Astrocyte (in vitro differentiated cells and primary cell): Measurements from ENCODE around the gene CNP. TPM values are rescaled to one million over a fixed set of nuclear protein-coding genes. Genes with fewer than 3 reads are reported as not detected.

Source experiments
- DNase-seq: peaks from one replicate; pipeline ENCODE4 v3.0.0-alpha.2; 2010; ENCODE audit warnings: low read depth
- FAIRE-seq: peaks from 2 replicates; lab custom pipeline; 2011; peaks lifted over from hg19 to GRCh38; lab: Jason Lieb, UNC
- H2AFZ ChIP-seq: 2 replicates; pipeline ENCODE4 v1.6.0; 2012; ENCODE audit warnings: low read depth, low read length, inconsistent platforms
- H3K27ac ChIP-seq: 2 replicates; pipeline ENCODE4 v1.5.1; 2011; ENCODE audit warnings: low read depth, low read length, inconsistent platforms
- H3K27me3 ChIP-seq: 2 replicates; pipeline ENCODE4 v1.6.0; 2011; ENCODE audit warnings: low read length, inconsistent platforms; ENCODE audit not compliant: insufficient read depth
- H3K36me3 ChIP-seq: 2 replicates; pipeline ENCODE4 v1.5.1; 2011; ENCODE audit warnings: low read length, inconsistent platforms; ENCODE audit not compliant: insufficient read depth
- H3K4me1 ChIP-seq: 2 replicates; pipeline ENCODE4 v1.5.1; 2011; ENCODE audit warnings: low read length, inconsistent platforms; ENCODE audit not compliant: insufficient read depth
- H3K4me2 ChIP-seq: 2 replicates; pipeline ENCODE4 v1.6.0; 2012; ENCODE audit warnings: low read length, inconsistent platforms
- H3K4me3 ChIP-seq: 2 replicates; pipeline ENCODE4 v1.5.1; 2011; ENCODE audit warnings: low read depth, mild to moderate bottlenecking, low read length, inconsistent platforms; ENCODE audit not compliant: insufficient read depth
- H3K79me2 ChIP-seq: 2 replicates; pipeline ENCODE4 v1.6.0; 2012; ENCODE audit warnings: mild to moderate bottlenecking, low read length, inconsistent platforms; ENCODE audit not compliant: insufficient read depth
- H3K9ac ChIP-seq: 2 replicates; pipeline ENCODE4 v1.6.0; 2012; ENCODE audit warnings: mild to moderate bottlenecking, low read length, inconsistent platforms
- H3K9me3 ChIP-seq: 2 replicates; pipeline ENCODE4 v1.5.1; 2012; ENCODE audit warnings: low read depth, mild to moderate bottlenecking, low read length, inconsistent platforms; ENCODE audit not compliant: insufficient read depth
- H4K20me1 ChIP-seq: 2 replicates; pipeline ENCODE4 v1.6.0; 2012; ENCODE audit warnings: low read length, inconsistent platforms; ENCODE audit not compliant: insufficient read depth
- H3K27ac Mint-ChIP-seq: one replicate; pipeline ENCODE4 v1.8.0; 2021; ENCODE audit warnings: mild to moderate bottlenecking, mixed read lengths; ENCODE audit not compliant: unreplicated experiment
- H3K27me3 Mint-ChIP-seq: one replicate; pipeline ENCODE4 v1.8.0; 2021; ENCODE audit warnings: low read depth, mixed read lengths; ENCODE audit not compliant: unreplicated experiment
- H3K36me3 Mint-ChIP-seq: one replicate; pipeline ENCODE4 v1.8.0; 2021; ENCODE audit warnings: low read depth, mixed read lengths; ENCODE audit not compliant: unreplicated experiment
- H3K4me1 Mint-ChIP-seq: one replicate; pipeline ENCODE4 v1.8.0; 2021; ENCODE audit warnings: low read depth, mixed read lengths; ENCODE audit not compliant: unreplicated experiment
- H3K4me3 Mint-ChIP-seq: one replicate; pipeline ENCODE4 v1.8.0; 2021; ENCODE audit warnings: mild to moderate bottlenecking, moderate library complexity, mixed read lengths; ENCODE audit not compliant: unreplicated experiment
- H3K9me3 Mint-ChIP-seq: one replicate; pipeline ENCODE4 v1.8.0; 2021; ENCODE audit warnings: mild to moderate bottlenecking, mixed read lengths; ENCODE audit not compliant: unreplicated experiment
- EZH2 ChIP-seq: IDR thresholded peaks from 2 replicates; pipeline ENCODE4 v1.6.1; 2012; ENCODE audit warnings: mild to moderate bottlenecking, low read length, inconsistent platforms; ENCODE audit not compliant: insufficient read depth
- total RNA-seq: library from RNA; stranded (reverse); gene quantifications from 2 replicates; pipeline ENCODE4 v1.2.1, GENCODE V29; 2021
- TF ChIP-seq, protein P1 (sequence below): IDR thresholded peaks from 2 replicates; pipeline ENCODE4 v1.5.1; 2011; ENCODE audit warnings: low read depth, mild to moderate bottlenecking, inconsistent platforms, low read length, moderate library complexity; ENCODE audit not compliant: insufficient read depth

CNP gene
- total RNA-seq, 1 donor from 2014 or later, result 169 TPM

DNA sequence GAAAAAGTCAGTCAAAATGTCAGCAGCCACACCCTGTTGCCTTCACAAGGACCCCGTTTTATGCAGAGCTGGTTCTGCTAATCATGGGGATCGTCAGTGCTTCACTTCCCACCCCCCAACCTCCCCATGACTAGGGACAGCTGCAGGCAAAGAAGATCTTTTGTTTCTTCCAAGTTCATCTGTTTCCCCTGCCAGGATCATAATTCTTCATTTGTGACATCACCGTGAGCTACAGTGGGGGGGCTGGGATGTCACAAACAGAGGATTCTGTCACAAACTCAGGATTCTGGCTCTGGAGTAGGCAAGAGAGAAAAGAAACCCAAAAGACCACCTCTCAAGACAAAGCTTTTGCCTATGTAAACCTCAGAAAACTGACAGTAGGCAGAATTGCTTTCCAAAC is 26.0 kb downstream of the CNP start:
- H3K4me2 ChIP-seq, result peak overlapping the region; percentile 22
- Mint-ChIP-seq H3K4me1 (peaks cover 18% of the 10 kb centered on the region), H3K4me3 (peak overlapping the region; percentile 43), H3K36me3 (peaks cover 22% of the 10 kb centered on the region), H3K27ac (peak overlapping the region; percentile 54), H3K27me3 (no peaks in the 10 kb centered on the region), H3K9me3 (no peaks in the 10 kb centered on the region)
- DNase-seq, result no peak
- no peaks in the 10 kb centered on the region for H3K27me3 ChIP-seq
- peaks cover 2% of the 10 kb centered on the region for H3K79me2 ChIP-seq
- TF ChIP-seq, protein P1, sequence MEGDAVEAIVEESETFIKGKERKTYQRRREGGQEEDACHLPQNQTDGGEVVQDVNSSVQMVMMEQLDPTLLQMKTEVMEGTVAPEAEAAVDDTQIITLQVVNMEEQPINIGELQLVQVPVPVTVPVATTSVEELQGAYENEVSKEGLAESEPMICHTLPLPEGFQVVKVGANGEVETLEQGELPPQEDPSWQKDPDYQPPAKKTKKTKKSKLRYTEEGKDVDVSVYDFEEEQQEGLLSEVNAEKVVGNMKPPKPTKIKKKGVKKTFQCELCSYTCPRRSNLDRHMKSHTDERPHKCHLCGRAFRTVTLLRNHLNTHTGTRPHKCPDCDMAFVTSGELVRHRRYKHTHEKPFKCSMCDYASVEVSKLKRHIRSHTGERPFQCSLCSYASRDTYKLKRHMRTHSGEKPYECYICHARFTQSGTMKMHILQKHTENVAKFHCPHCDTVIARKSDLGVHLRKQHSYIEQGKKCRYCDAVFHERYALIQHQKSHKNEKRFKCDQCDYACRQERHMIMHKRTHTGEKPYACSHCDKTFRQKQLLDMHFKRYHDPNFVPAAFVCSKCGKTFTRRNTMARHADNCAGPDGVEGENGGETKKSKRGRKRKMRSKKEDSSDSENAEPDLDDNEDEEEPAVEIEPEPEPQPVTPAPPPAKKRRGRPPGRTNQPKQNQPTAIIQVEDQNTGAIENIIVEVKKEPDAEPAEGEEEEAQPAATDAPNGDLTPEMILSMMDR, result no peak
- no peak for TF ChIP-seq EZH2
- H2AFZ ChIP-seq, result no peak overlapping the region
- H3K27ac ChIP-seq, result no peak overlapping the region
- peaks cover 54% of the 10 kb centered on the region for H4K20me1 ChIP-seq
- H3K9ac ChIP-seq, result peak overlapping the region; percentile 26
- H3K4me3 ChIP-seq, result no peak overlapping the region
- H3K4me1 ChIP-seq, result peaks cover 18% of the 10 kb centered on the region
- H3K36me3 ChIP-seq, result peaks cover 55% of the 10 kb centered on the region
- FAIRE-seq, result no peak
- H3K9me3 ChIP-seq, result no peaks in the 10 kb centered on the region

DNA sequence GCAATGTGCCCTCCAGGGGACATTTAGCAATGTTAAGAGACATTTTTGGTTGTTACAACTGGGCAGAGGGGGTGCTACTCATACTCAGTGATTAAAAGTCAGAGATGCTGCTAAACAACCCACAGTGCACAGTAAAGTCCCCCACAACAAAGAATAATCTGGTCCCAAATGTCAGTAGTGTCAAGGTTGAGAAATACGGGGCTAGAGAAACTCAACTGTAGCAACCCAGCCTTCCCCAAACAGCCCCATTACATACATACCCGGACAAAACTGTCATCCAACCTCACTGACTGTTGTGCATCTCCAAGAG is 30.2 kb downstream of the CNP start:
- Mint-ChIP-seq H3K36me3 (peaks cover 23% of the 10 kb centered on the region), H3K27me3 (no peaks in the 10 kb centered on the region), H3K4me3 (no peak overlapping the region), H3K27ac (no peak overlapping the region), H3K9me3 (no peaks in the 10 kb centered on the region), H3K4me1 (peaks cover 25% of the 10 kb centered on the region)
- H3K79me2 ChIP-seq, result peaks cover 16% of the 10 kb centered on the region
- DNase-seq (no peak), FAIRE-seq (no peak)
- H3K9me3 ChIP-seq, result no peaks in the 10 kb centered on the region
- H3K4me2 ChIP-seq, result peak overlapping the region; percentile 71
- no peak for TF ChIP-seq EZH2
- TF ChIP-seq, protein P1, result no peak
- peaks cover 18% of the 10 kb centered on the region for H3K4me1 ChIP-seq
- peaks cover 53% of the 10 kb centered on the region for H4K20me1 ChIP-seq
- no peaks in the 10 kb centered on the region for H3K27me3 ChIP-seq
- H3K4me3 ChIP-seq, result no peak overlapping the region
- H3K36me3 ChIP-seq, result peaks cover 38% of the 10 kb centered on the region
- no peak overlapping the region for H2AFZ ChIP-seq
- H3K9ac ChIP-seq, result no peak overlapping the region
- H3K27ac ChIP-seq, result no peak overlapping the region

DNA sequence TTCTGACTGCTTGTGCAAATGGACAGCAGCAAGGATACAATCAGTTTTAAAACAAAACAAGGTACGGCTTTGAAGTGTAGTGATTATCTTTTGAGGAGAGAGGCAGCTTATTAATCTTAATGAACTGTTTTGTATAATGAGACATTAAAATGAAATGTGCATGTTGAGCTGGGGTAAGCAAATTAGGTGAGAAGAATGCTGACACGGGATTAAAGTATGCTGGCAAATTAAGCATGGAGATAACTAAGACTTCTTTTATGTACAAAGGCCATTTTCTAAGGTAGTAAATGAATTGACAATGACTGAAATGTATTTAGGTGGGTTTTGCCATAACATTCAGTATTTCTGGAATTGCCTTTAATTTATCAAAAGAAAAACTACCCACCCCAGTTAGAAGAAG is 31.9 kb downstream of the CNP start:
- Mint-ChIP-seq H3K4me3 (no peak overlapping the region), H3K27ac (no peak overlapping the region), H3K4me1 (peaks cover 32% of the 10 kb centered on the region), H3K36me3 (peaks cover 14% of the 10 kb centered on the region), H3K9me3 (no peaks in the 10 kb centered on the region), H3K27me3 (no peaks in the 10 kb centered on the region)
- no peaks in the 10 kb centered on the region for H3K27me3 ChIP-seq
- no peaks in the 10 kb centered on the region for H3K9me3 ChIP-seq
- DNase-seq (no peak), FAIRE-seq (no peak)
- peaks cover 32% of the 10 kb centered on the region for H3K79me2 ChIP-seq
- no peak for TF ChIP-seq EZH2
- TF ChIP-seq, protein P1, result no peak
- H3K36me3 ChIP-seq, result peaks cover 36% of the 10 kb centered on the region
- no peak overlapping the region for H3K4me2 ChIP-seq
- peaks cover 24% of the 10 kb centered on the region for H3K4me1 ChIP-seq
- no peak overlapping the region for H2AFZ ChIP-seq
- peaks cover 61% of the 10 kb centered on the region for H4K20me1 ChIP-seq
- no peak overlapping the region for H3K27ac ChIP-seq
- no peak overlapping the region for H3K4me3 ChIP-seq
- no peak overlapping the region for H3K9ac ChIP-seq
